HAP-1 (cell line): ENCODE results near the gene TUBA3C.

Source experiments
- DNase-seq, 2 experiments: peaks; one replicate each; pipeline ENCODE4 v3.0.0-alpha.2; 2016 to 2020; ENCODE audit warnings: low spot score in 2 of 2
- H3K27me3 ChIP-seq: fragments of 250-450 bp; sonication (Bioruptor Pico); 2 replicates; pipeline ENCODE4 v1.5.1; 2020; ENCODE audit warnings: low read depth, mild to moderate bottlenecking, moderate library complexity
- H3K36me3 ChIP-seq: fragments of 250-450 bp; sonication (Bioruptor Pico); replicated peaks from 2 replicates; pipeline ENCODE4 v1.5.1; 2020; ENCODE audit warnings: mild to moderate bottlenecking
- H3K4me1 ChIP-seq: fragments of 250-450 bp; sonication (Bioruptor Pico); 2 replicates; pipeline ENCODE4 v1.5.1; 2020; ENCODE audit warnings: mild to moderate bottlenecking
- H3K4me3 ChIP-seq: fragments of 250-450 bp; sonication (Bioruptor Pico); 2 replicates; pipeline ENCODE4 v1.5.1; 2020; ENCODE audit warnings: mild to moderate bottlenecking, moderate library complexity
- H3K9me3 ChIP-seq: fragments of 250-450 bp; sonication (Bioruptor Pico); 2 replicates; pipeline ENCODE4 v1.5.1; 2020; ENCODE audit warnings: mild to moderate bottlenecking, moderate library complexity
- in situ Hi-C: fragments of 300-500 bp; cut with MboI; formaldehyde crosslinking; loops from 3 replicates; pipeline ENCODE4 v1.14.3; 2020; ENCODE audit warnings: low sequenced_read_pairs, inconsistent platforms, mixed read lengths

TUBA3C gene

DNA sequence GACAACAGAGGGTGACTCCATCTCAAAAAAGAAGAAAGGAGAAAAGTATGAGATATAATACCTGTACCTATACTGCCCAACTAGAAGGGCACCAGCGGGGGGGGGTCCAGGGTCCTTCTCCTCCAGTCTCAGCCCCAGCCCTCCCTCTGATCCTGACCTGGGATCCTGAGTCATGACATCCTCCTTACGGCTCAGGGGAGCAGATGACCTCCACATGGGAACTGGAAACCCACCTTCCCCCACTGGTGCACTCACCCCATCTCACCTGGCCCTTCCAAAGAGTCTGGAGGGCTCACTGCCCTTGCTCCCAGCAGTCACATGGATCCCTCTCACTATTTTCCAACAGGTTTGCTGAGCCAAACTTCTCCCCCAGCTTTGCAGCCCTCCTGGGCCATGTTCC, 24.2 kb downstream of the TUBA3C start:
- no peak for DNase-seq
- no peaks in the 10 kb centered on the region for H3K4me1 ChIP-seq
- in situ Hi-C loops, result no loop called here
- H3K9me3 ChIP-seq, result peaks cover 4% of the 10 kb centered on the region; the same call in 1 of the 2 replicates
- H3K36me3 ChIP-seq, result no peaks in the 10 kb centered on the region
- no peaks in the 10 kb centered on the region for H3K27me3 ChIP-seq
- H3K4me3 ChIP-seq, result no peak overlapping the region

DNA sequence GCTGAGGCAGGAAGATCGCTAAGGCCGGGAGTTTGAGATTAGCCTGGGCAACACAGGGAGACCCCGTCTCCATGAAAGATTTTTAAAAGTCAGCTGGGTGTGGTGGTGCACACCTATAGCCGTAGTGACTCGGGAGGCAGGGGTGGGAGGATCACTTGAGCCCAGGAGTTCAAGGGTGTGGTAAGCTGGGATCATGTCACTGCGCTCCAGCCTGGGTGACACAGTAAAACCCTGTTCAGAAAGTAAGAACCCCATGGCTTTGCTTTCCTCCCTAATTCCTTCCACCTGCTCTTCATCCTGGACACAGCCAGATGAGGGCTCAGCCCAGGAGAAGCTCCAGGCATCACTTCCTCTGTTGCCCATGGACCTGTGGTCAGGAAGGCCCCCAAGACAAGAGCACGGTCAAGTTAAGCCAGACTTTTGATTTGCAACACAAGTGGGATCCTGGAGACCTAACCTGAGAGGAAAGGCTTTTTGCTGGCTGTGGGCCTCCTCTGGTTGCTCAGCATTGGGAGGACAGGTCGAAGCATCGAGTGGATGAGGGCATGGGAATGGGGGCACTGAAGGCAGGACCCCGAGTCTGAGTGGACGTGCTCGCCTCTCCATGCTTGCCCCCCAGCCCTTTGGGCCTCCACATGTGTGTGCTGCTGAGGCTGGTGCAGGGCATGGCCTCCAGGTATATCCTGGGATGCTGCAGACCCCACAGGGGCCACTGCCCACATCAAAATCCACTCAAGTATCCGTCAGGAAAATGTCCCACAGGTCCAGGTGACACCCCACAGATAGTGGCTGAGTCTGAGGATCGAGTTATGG, 25.4 kb downstream of the TUBA3C start:
- H3K36me3 ChIP-seq, result no peaks in the 10 kb centered on the region
- no peak for DNase-seq
- no peaks in the 10 kb centered on the region for H3K27me3 ChIP-seq
- in situ Hi-C loops, result no loop called here
- H3K4me1 ChIP-seq, result no peaks in the 10 kb centered on the region
- H3K4me3 ChIP-seq, result no peak overlapping the region
- peaks cover 4% of the 10 kb centered on the region; the same call in 1 of the 2 replicates for H3K9me3 ChIP-seq

DNA sequence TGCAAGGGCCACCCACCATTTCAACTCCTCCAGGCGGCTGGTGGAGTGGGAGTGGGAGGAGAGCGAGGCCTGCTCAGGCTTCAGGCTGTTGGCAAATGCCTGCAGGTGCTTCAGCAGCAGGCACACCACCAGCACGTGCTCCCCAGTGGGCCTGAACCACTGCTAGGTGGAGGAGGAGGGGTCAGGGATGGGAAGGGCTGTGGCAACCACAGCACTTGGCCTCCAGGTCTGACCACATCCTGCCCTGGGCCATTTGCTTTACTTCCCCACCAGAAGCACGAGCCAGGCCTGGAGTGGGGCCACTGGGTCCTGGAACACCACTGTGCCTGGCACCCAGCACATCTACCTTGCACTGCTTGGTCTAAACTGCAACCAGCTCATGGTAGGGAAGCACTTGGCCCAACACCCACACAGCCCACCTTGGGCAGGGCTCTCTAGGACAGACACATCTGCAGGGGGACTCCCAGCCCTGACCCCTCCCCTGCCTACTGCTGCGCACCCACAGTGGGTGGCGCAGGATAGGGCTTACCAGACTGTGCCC, 26.2 kb downstream of the TUBA3C start:
- in situ Hi-C loops, result no loop called here
- Histone ChIP-seq H3K4me3 (no peak overlapping the region), H3K36me3 (no peaks in the 10 kb centered on the region), H3K9me3 (peaks cover 4% of the 10 kb centered on the region; the same call in 1 of the 2 replicates), H3K4me1 (no peaks in the 10 kb centered on the region), H3K27me3 (no peaks in the 10 kb centered on the region)
- no peak for DNase-seq

DNA sequence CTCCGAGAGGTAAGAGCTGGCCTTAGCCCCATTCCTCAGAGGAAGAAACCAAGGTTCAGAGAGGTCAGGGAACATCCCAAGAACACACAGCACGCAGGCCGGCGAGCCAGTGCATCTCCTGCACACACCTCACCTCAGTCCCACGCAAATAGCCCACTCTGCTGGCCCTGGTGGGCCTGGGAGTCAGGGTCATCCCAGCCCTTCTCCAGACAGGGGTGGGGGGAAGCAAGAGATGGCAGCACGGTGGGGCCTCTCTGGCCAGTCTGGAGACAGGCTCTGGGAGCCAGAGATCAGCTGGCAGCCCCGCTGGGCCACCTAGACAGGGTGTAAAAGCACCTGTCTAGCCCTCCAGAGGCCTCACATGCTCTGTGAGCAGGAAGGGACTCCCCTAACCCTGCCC, 26.8 kb downstream of the TUBA3C start:
- no peaks in the 10 kb centered on the region for H3K27me3 ChIP-seq
- no peak for DNase-seq
- no peaks in the 10 kb centered on the region for H3K4me1 ChIP-seq
- H3K36me3 ChIP-seq, result no peaks in the 10 kb centered on the region
- H3K4me3 ChIP-seq, result no peak overlapping the region
- in situ Hi-C loops, result no loop called here
- H3K9me3 ChIP-seq, result peaks cover 4% of the 10 kb centered on the region; the same call in 1 of the 2 replicates

DNA sequence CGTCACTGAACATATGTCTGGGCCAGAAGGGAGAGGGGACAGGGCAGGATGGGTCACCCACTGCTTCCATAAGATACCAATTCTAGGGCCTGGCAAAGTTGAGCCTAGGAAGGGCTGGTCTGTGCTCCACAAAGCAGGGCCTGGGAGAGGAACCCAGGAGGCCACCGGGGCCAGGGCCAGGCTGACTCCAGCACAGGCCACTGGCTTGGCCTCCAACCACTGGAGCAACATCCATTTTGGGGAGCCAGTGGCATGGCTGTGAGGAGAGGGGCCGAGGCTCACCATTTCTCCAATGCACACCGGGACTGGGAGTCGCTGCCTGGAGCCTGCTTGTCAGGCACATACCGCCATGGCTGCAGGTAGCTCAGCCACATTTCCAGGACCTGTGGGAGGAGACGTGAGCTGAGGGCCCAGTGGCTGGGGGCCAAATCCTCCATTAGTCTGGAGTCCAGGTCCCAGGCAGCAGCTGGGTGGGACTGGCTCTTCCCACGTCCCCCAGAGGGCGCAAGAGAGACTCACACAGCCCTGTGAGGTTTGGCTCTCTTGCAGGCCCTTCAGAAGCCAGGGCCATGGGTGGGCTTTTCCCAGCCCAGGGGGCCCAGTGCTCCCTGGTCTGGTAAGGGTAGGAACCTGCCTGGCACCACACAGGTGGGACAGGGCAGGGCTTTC, 27.7 kb downstream of the TUBA3C start:
- H3K36me3 ChIP-seq, result no peaks in the 10 kb centered on the region
- H3K4me1 ChIP-seq, result no peaks in the 10 kb centered on the region
- H3K9me3 ChIP-seq, result peaks cover 4% of the 10 kb centered on the region; the same call in 1 of the 2 replicates
- DNase-seq, result no peak
- in situ Hi-C loops, result no loop called here
- no peak overlapping the region for H3K4me3 ChIP-seq
- H3K27me3 ChIP-seq, result no peaks in the 10 kb centered on the region

DNA sequence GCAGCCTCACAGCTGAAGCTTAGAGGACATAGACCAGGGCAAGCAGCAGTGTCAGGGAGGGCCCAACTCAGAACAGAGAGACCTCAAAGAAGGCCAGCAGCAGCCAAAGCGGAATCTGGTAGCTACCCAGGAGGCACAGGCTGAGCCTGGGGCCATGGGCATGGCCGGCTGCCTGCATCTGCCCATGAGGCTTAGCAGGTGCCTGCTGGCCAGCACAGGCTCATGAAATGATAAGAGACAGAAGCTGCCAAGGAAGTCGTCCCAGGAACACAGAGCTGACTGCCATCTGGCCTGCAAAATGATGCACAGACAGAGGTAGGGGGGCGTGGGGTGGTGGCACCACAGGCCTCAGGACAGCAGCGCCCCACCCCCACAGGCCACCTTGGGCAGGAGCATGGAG, 29.2 kb downstream of the TUBA3C start:
- in situ Hi-C loops, result no loop called here
- Histone ChIP-seq H3K9me3 (peaks cover 4% of the 10 kb centered on the region; the same call in 1 of the 2 replicates), H3K4me3 (no peak overlapping the region), H3K36me3 (no peaks in the 10 kb centered on the region), H3K27me3 (no peaks in the 10 kb centered on the region), H3K4me1 (no peaks in the 10 kb centered on the region)
- no peak for DNase-seq

DNA sequence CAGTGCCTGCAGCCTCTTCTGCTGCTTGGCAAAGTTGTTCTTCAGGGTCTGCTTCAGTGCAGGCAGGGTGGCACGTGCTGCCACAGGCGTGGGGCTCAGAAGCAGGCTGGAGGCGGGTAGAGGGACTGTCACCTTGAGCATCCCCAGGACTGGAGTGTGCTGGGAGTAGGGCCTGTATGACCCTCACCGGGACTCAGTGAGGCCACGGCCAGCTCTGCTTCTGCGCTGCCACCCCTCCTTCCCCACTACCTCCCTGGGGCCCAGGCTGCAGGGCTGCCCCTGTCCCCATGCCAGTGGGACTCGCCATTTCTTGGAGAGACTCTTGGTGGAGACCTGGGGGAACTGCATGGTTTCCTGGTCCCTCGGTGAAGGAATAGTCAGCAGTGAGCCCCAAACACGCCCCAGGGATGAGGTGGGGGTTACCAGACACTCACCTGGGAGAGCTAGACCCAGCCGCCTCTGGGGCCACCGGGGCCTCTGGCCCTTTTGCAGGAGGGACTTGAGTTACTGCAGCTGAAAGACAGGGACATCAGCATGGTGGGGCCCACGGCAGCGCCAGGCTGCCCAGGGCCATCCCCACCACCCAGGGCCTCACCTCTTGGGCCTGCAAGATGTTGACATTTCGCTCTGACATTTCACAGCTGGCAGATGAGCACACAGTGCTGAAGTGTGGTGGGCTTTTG, 29.9 kb downstream of the TUBA3C start:
- Histone ChIP-seq H3K27me3 (no peaks in the 10 kb centered on the region), H3K9me3 (peaks cover 4% of the 10 kb centered on the region; the same call in 1 of the 2 replicates), H3K4me3 (no peak overlapping the region), H3K4me1 (no peaks in the 10 kb centered on the region), H3K36me3 (no peaks in the 10 kb centered on the region)
- in situ Hi-C loops, result no loop called here
- no peak for DNase-seq

DNA sequence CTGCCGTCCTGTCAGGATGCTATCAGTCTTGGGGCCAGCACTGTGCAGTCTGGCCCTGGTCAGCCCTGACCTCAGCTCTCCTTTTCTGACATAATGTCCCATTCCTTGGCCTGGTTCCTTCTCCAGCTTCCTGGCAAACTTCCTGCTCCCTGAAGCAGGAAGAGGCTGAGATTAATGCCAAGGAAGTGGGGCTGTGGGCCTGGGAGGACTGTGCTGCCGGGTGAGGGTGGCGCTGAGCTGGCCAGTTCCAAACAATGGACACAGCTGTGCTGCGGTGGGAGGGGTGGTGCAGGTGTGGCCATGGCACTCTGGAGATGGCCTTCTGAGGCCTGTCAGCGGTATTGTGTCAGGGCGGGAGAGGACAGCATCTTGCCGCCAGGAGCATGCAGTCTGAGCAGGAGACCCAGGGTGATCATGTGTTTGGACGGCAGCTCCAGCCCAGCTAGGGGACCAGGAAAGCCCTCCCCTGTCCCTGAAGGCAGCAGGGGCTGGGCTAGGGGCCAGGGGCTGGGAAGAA, 30.9 kb downstream of the TUBA3C start:
- Histone ChIP-seq H3K36me3 (no peaks in the 10 kb centered on the region), H3K27me3 (no peaks in the 10 kb centered on the region), H3K4me1 (no peaks in the 10 kb centered on the region), H3K9me3 (peaks cover 4% of the 10 kb centered on the region; the same call in 1 of the 2 replicates), H3K4me3 (no peak overlapping the region)
- in situ Hi-C loops, result no loop called here
- DNase-seq, result no peak

DNA sequence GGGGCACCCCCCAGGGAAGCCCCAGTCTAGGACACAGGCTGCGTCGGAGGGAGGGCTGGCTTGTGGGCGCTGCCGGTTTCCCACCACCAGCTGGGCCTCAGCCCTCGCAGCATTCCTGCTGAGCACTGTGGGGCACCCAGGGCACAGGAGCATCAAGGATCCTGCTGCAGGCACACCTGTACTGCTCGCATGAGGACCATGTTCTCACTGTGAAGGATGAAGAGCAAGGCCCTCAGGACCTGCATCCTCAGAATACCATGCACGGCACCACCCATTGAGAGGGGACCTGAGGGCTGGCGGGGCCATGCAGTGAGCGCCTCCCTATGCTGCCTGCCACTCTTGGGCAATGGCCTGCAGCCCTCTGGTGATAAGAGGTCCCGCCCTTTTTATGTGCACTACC, 31.4 kb downstream of the TUBA3C start:
- in situ Hi-C loops, result no loop called here
- H3K36me3 ChIP-seq, result no peaks in the 10 kb centered on the region
- DNase-seq, result no peak
- no peak overlapping the region for H3K4me3 ChIP-seq
- H3K4me1 ChIP-seq, result no peaks in the 10 kb centered on the region
- peaks cover 6% of the 10 kb centered on the region; the same call in 1 of the 2 replicates for H3K9me3 ChIP-seq
- no peaks in the 10 kb centered on the region for H3K27me3 ChIP-seq

DNA sequence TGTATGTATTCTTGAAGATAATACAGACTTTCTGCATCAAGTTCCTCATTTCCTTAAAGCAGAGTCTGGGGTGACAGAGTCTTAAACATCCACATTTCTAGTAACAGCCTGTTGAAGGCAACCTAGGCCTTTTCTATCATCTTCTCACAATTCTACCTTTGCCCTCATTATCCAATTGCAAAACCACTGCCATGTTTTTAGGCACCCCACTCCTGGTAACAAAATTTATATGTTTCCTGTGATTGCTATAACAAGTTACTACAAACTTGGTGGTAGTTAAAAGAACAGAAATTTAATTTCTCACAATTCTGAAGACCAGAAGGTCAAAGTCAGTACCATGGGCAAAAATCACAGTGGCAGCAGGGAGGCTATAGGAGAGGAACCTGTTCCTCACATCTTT, 33.1 kb downstream of the TUBA3C start:
- peaks cover 5% of the 10 kb centered on the region for H3K9me3 ChIP-seq
- no peak overlapping the region for H3K4me3 ChIP-seq
- no peaks in the 10 kb centered on the region for H3K4me1 ChIP-seq
- H3K36me3 ChIP-seq, result no peaks in the 10 kb centered on the region
- in situ Hi-C loops, result no loop called here
- no peaks in the 10 kb centered on the region for H3K27me3 ChIP-seq
- DNase-seq, result no peak
